Hepatocyte (in vitro differentiated cells): ENCODE measurements around the gene ZBTB22.

ENCODE experiments used
- EZH2 ChIP-seq: fragments of 200-600 bp; sonication (generic); IDR thresholded peaks from 2 replicates; pipeline ENCODE4 v1.6.1; 2016; ENCODE audit warnings: antibody characterized with exemption, mild to moderate bottlenecking, borderline replicate concordance
- EZH2phosphoT487 ChIP-seq: fragments of 200-600 bp; sonication (generic); IDR thresholded peaks from one replicate; pipeline ENCODE4 v1.6.1; 2018; ENCODE audit warnings: antibody characterized with exemption, mild to moderate bottlenecking, low read depth, moderate library complexity; ENCODE audit not compliant: unreplicated experiment, severe bottlenecking
- TF ChIP-seq, protein P1 (sequence below): fragments of 200-600 bp; sonication (generic); IDR thresholded peaks from 2 replicates; pipeline ENCODE4 v1.5.1; 2016; ENCODE audit warnings: antibody characterized with exemption, mild to moderate bottlenecking; ENCODE audit not compliant: poor library complexity

DNA sequence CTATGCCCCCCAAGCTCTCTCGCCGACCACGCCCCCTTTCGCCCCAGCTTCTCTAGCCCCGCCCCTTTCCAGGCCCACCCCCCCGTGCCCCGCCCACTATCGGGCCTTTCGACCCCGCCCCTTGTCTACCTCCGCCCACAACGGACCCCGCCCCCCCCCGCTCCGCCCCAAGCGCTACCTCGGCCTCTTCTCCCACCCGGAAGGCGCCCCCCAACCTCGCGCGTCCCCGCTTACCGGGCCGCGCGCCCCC, 200 bp downstream of the ZBTB22 start:
- TF ChIP-seq, protein P1, sequence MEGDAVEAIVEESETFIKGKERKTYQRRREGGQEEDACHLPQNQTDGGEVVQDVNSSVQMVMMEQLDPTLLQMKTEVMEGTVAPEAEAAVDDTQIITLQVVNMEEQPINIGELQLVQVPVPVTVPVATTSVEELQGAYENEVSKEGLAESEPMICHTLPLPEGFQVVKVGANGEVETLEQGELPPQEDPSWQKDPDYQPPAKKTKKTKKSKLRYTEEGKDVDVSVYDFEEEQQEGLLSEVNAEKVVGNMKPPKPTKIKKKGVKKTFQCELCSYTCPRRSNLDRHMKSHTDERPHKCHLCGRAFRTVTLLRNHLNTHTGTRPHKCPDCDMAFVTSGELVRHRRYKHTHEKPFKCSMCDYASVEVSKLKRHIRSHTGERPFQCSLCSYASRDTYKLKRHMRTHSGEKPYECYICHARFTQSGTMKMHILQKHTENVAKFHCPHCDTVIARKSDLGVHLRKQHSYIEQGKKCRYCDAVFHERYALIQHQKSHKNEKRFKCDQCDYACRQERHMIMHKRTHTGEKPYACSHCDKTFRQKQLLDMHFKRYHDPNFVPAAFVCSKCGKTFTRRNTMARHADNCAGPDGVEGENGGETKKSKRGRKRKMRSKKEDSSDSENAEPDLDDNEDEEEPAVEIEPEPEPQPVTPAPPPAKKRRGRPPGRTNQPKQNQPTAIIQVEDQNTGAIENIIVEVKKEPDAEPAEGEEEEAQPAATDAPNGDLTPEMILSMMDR = no peak
- TF ChIP-seq EZH2phosphoT487 (no peak), EZH2 (no peak)
